Hepatocyte (in vitro differentiated cells): ENCODE measurements around the gene RAD1. TPM values are rescaled to one million over a fixed set of nuclear protein-coding genes. Genes with fewer than 3 reads are reported as not detected.
A peak's percentile ranks its signal among the peaks of the same experiment; 100 is the strongest.
"Not testable (repeated sequence)": the region's sequence is repeated elsewhere in the genome, so short reads cannot be mapped to it uniquely, and the experiment has no call there.

ENCODE experiments used
- DNase-seq: peaks from one replicate; pipeline ENCODE4 v3.0.0-alpha.2; 2016; ENCODE audit warnings: low spot score
- H2AFZ ChIP-seq: fragments of 200-600 bp; sonication (generic); 2 replicates; pipeline ENCODE4 v1.6.0; 2016; ENCODE audit warnings: antibody characterized with exemption, mild to moderate bottlenecking
- H3K27ac ChIP-seq: fragments of 200-600 bp; sonication (generic); 2 replicates; pipeline ENCODE4 v1.5.1; 2016; ENCODE audit warnings: mild to moderate bottlenecking
- H3K27me3 ChIP-seq: fragments of 200-600 bp; sonication (generic); 2 replicates; pipeline ENCODE4 v1.6.1; 2016
- H3K36me3 ChIP-seq: fragments of 200-600 bp; sonication (generic); replicated peaks from 2 replicates; pipeline ENCODE4 v1.5.1; 2016; ENCODE audit warnings: low read depth; ENCODE audit not compliant: insufficient read depth
- H3K4me1 ChIP-seq: fragments of 200-600 bp; sonication (generic); 2 replicates; pipeline ENCODE4 v1.5.1; 2016; ENCODE audit warnings: mild to moderate bottlenecking, moderate library complexity; ENCODE audit not compliant: insufficient read depth
- H3K4me2 ChIP-seq: fragments of 200-600 bp; sonication (generic); 2 replicates; pipeline ENCODE4 v1.6.0; 2016
- H3K4me3 ChIP-seq: fragments of 200-600 bp; sonication (generic); 2 replicates; pipeline ENCODE4 v1.5.1; 2016; ENCODE audit warnings: mild to moderate bottlenecking
- H3K79me2 ChIP-seq: fragments of 200-600 bp; sonication (generic); 2 replicates; pipeline ENCODE4 v1.6.0; 2017; ENCODE audit warnings: mild to moderate bottlenecking
- H3K9me2 ChIP-seq: fragments of 200-600 bp; sonication (generic); replicated peaks from 2 replicates; pipeline ENCODE4 v1.6.0; 2017; ENCODE audit warnings: mild to moderate bottlenecking; ENCODE audit not compliant: insufficient read depth
- H3K9me3 ChIP-seq: fragments of 200-600 bp; sonication (generic); 2 replicates; pipeline ENCODE4 v1.5.1; 2016; ENCODE audit warnings: low read depth, mild to moderate bottlenecking
- H4K20me1 ChIP-seq: fragments of 200-600 bp; sonication (generic); 2 replicates; pipeline ENCODE4 v1.6.0; 2016; ENCODE audit warnings: mild to moderate bottlenecking; ENCODE audit not compliant: insufficient read depth, poor library complexity, severe bottlenecking
- CTCF ChIP-seq: fragments of 200-600 bp; sonication (generic); IDR thresholded peaks from 2 replicates; pipeline ENCODE4 v1.5.1; 2016; ENCODE audit warnings: antibody characterized with exemption, mild to moderate bottlenecking; ENCODE audit not compliant: poor library complexity
- EZH2 ChIP-seq: fragments of 200-600 bp; sonication (generic); IDR thresholded peaks from 2 replicates; pipeline ENCODE4 v1.6.1; 2016; ENCODE audit warnings: antibody characterized with exemption, mild to moderate bottlenecking, borderline replicate concordance
- EZH2phosphoT487 ChIP-seq: fragments of 200-600 bp; sonication (generic); IDR thresholded peaks from one replicate; pipeline ENCODE4 v1.6.1; 2018; ENCODE audit warnings: antibody characterized with exemption, mild to moderate bottlenecking, low read depth, moderate library complexity; ENCODE audit not compliant: unreplicated experiment, severe bottlenecking
- WGBS: methylation state at CpG from one replicate; pipeline ENCODE4 v1.1.6; 2016; ENCODE audit warnings: low lambda C conversion rate; ENCODE audit errors: missing lambda C conversion rate; 5-methylcytosine and 5-hydroxymethylcytosine counted together
- polyA plus RNA-seq: library from polyadenylated mRNA; unstranded; fragments of >200 nt; fragmentation: Nextera tagmentation; extraction: Ambion mirVana; gene quantifications from 2 replicates; pipeline ENCODE4 v1.2.1, GENCODE V29; 2016
- total RNA-seq: library from RNA; depleted of rRNA; stranded (reverse); fragments of >200 nt; gene quantifications from 2 replicates; pipeline ENCODE4 v1.2.3, GENCODE V29; 2014

The RAD1 gene
- total and polyA plus RNA-seq, 2 experiments from 2014 or later, result 25.2 to 33.2 TPM

GRCh38 chr5:34923694-34924461 lies 8.6 kb upstream of the RAD1 start:
- Histone ChIP-seq H3K36me3 (no peaks in the 10 kb centered on the region), H2AFZ (no peak overlapping the region), H3K27me3 (no peaks in the 10 kb centered on the region), H3K4me3 (no peak overlapping the region), H3K9me2 (no peaks in the 10 kb centered on the region), H4K20me1 (no peaks in the 10 kb centered on the region), H3K27ac (peak overlapping the region; percentile 67), H3K79me2 (peaks cover 25% of the 10 kb centered on the region), H3K4me2 (peak overlapping the region; percentile 7), H3K4me1 (peaks cover 4% of the 10 kb centered on the region), H3K9me3 (no peaks in the 10 kb centered on the region)
- TF ChIP-seq EZH2, result no peak
- TF ChIP-seq EZH2phosphoT487, result no peak
- TF ChIP-seq CTCF, result no peak
- peak; percentile 63 for DNase-seq
- 52% methylated on average over 3 of the region's 3 CpGs for WGBS

- Histone ChIP-seq H3K79me2 (peaks cover 31% of the 10 kb centered on the region), H3K4me2 (peak overlapping the region; percentile 7), H3K27ac (peak overlapping the region; percentile 67)
- H3K9me2 ChIP-seq, H2AFZ ChIP-seq, H3K4me1 ChIP-seq, H3K9me3 ChIP-seq, H3K36me3 ChIP-seq, H3K4me3 ChIP-seq, H4K20me1 ChIP-seq, H3K27me3 ChIP-seq, DNase-seq: not testable (repeated sequence)
- WGBS, result 97% methylated on average over 9 of the region's 9 CpGs
Observed at GRCh38 chr5:34923256-34923655, 8.0 kb upstream of the RAD1 start.

GRCh38 chr5:34919077-34919476 lies 3.8 kb upstream of the RAD1 start:
- no peak for DNase-seq
- Histone ChIP-seq H3K79me2 (peaks cover 61% of the 10 kb centered on the region), H3K9me2 (no peaks in the 10 kb centered on the region), H3K36me3 (no peaks in the 10 kb centered on the region), H3K4me1 (peaks cover 17% of the 10 kb centered on the region), H2AFZ (no peak overlapping the region), H3K4me2 (no peak overlapping the region), H4K20me1 (no peaks in the 10 kb centered on the region), H3K4me3 (no peak overlapping the region), H3K27me3 (no peaks in the 10 kb centered on the region), H3K9me3 (no peaks in the 10 kb centered on the region), H3K27ac (no peak overlapping the region)
- WGBS, result 92% methylated on average over 4 of the region's 4 CpGs
- TF ChIP-seq EZH2phosphoT487 (no peak), EZH2 (no peak), CTCF (peak; percentile 19)

- Histone ChIP-seq H3K4me1 (peaks cover 15% of the 10 kb centered on the region), H4K20me1 (no peaks in the 10 kb centered on the region), H2AFZ (no peak overlapping the region), H3K27me3 (no peaks in the 10 kb centered on the region), H3K27ac (no peak overlapping the region), H3K4me2 (no peak overlapping the region), H3K9me3 (no peaks in the 10 kb centered on the region), H3K9me2 (no peaks in the 10 kb centered on the region), H3K79me2 (peaks cover 71% of the 10 kb centered on the region), H3K36me3 (no peaks in the 10 kb centered on the region), H3K4me3 (no peak overlapping the region)
- TF ChIP-seq EZH2phosphoT487 (no peak), EZH2 (no peak), CTCF (no peak)
- no peak for DNase-seq
- WGBS, result 89% methylated on average over 4 of the region's 4 CpGs
Observed at GRCh38 chr5:34918025-34918424, 2.7 kb upstream of the RAD1 start.
